Astrocyte (in vitro differentiated cells and primary cell): ENCODE measurements around the gene RANGAP1. TPM values are rescaled to one million over a fixed set of nuclear protein-coding genes. Genes with fewer than 3 reads are reported as not detected.

Experiments used
- DNase-seq: peaks from one replicate; pipeline ENCODE4 v3.0.0-alpha.2; 2010; ENCODE audit warnings: low read depth
- FAIRE-seq: peaks from 2 replicates; lab custom pipeline; 2011; peaks lifted over from hg19 to GRCh38; lab: Jason Lieb, UNC
- H2AFZ ChIP-seq: 2 replicates; pipeline ENCODE4 v1.6.0; 2012; ENCODE audit warnings: low read depth, low read length, inconsistent platforms
- H3K27ac ChIP-seq: 2 replicates; pipeline ENCODE4 v1.5.1; 2011; ENCODE audit warnings: low read depth, low read length, inconsistent platforms
- H3K27me3 ChIP-seq: 2 replicates; pipeline ENCODE4 v1.6.0; 2011; ENCODE audit warnings: low read length, inconsistent platforms; ENCODE audit not compliant: insufficient read depth
- H3K36me3 ChIP-seq: 2 replicates; pipeline ENCODE4 v1.5.1; 2011; ENCODE audit warnings: low read length, inconsistent platforms; ENCODE audit not compliant: insufficient read depth
- H3K4me1 ChIP-seq: 2 replicates; pipeline ENCODE4 v1.5.1; 2011; ENCODE audit warnings: low read length, inconsistent platforms; ENCODE audit not compliant: insufficient read depth
- H3K4me2 ChIP-seq: 2 replicates; pipeline ENCODE4 v1.6.0; 2012; ENCODE audit warnings: low read length, inconsistent platforms
- H3K4me3 ChIP-seq: 2 replicates; pipeline ENCODE4 v1.5.1; 2011; ENCODE audit warnings: low read depth, mild to moderate bottlenecking, low read length, inconsistent platforms; ENCODE audit not compliant: insufficient read depth
- H3K79me2 ChIP-seq: 2 replicates; pipeline ENCODE4 v1.6.0; 2012; ENCODE audit warnings: mild to moderate bottlenecking, low read length, inconsistent platforms; ENCODE audit not compliant: insufficient read depth
- H3K9ac ChIP-seq: 2 replicates; pipeline ENCODE4 v1.6.0; 2012; ENCODE audit warnings: mild to moderate bottlenecking, low read length, inconsistent platforms
- H3K9me3 ChIP-seq: 2 replicates; pipeline ENCODE4 v1.5.1; 2012; ENCODE audit warnings: low read depth, mild to moderate bottlenecking, low read length, inconsistent platforms; ENCODE audit not compliant: insufficient read depth
- H4K20me1 ChIP-seq: 2 replicates; pipeline ENCODE4 v1.6.0; 2012; ENCODE audit warnings: low read length, inconsistent platforms; ENCODE audit not compliant: insufficient read depth
- H3K27ac Mint-ChIP-seq: one replicate; pipeline ENCODE4 v1.8.0; 2021; ENCODE audit warnings: mild to moderate bottlenecking, mixed read lengths; ENCODE audit not compliant: unreplicated experiment
- H3K27me3 Mint-ChIP-seq: one replicate; pipeline ENCODE4 v1.8.0; 2021; ENCODE audit warnings: low read depth, mixed read lengths; ENCODE audit not compliant: unreplicated experiment
- H3K36me3 Mint-ChIP-seq: one replicate; pipeline ENCODE4 v1.8.0; 2021; ENCODE audit warnings: low read depth, mixed read lengths; ENCODE audit not compliant: unreplicated experiment
- H3K4me1 Mint-ChIP-seq: one replicate; pipeline ENCODE4 v1.8.0; 2021; ENCODE audit warnings: low read depth, mixed read lengths; ENCODE audit not compliant: unreplicated experiment
- H3K4me3 Mint-ChIP-seq: one replicate; pipeline ENCODE4 v1.8.0; 2021; ENCODE audit warnings: mild to moderate bottlenecking, moderate library complexity, mixed read lengths; ENCODE audit not compliant: unreplicated experiment
- H3K9me3 Mint-ChIP-seq: one replicate; pipeline ENCODE4 v1.8.0; 2021; ENCODE audit warnings: mild to moderate bottlenecking, mixed read lengths; ENCODE audit not compliant: unreplicated experiment
- EZH2 ChIP-seq: IDR thresholded peaks from 2 replicates; pipeline ENCODE4 v1.6.1; 2012; ENCODE audit warnings: mild to moderate bottlenecking, low read length, inconsistent platforms; ENCODE audit not compliant: insufficient read depth
- total RNA-seq: library from RNA; stranded (reverse); gene quantifications from 2 replicates; pipeline ENCODE4 v1.2.1, GENCODE V29; 2021
- TF ChIP-seq, protein P1 (sequence below): IDR thresholded peaks from 2 replicates; pipeline ENCODE4 v1.5.1; 2011; ENCODE audit warnings: low read depth, mild to moderate bottlenecking, inconsistent platforms, low read length, moderate library complexity; ENCODE audit not compliant: insufficient read depth

Gene RANGAP1
- total RNA-seq, 1 donor from 2014 or later, result 77.8 TPM

DNA sequence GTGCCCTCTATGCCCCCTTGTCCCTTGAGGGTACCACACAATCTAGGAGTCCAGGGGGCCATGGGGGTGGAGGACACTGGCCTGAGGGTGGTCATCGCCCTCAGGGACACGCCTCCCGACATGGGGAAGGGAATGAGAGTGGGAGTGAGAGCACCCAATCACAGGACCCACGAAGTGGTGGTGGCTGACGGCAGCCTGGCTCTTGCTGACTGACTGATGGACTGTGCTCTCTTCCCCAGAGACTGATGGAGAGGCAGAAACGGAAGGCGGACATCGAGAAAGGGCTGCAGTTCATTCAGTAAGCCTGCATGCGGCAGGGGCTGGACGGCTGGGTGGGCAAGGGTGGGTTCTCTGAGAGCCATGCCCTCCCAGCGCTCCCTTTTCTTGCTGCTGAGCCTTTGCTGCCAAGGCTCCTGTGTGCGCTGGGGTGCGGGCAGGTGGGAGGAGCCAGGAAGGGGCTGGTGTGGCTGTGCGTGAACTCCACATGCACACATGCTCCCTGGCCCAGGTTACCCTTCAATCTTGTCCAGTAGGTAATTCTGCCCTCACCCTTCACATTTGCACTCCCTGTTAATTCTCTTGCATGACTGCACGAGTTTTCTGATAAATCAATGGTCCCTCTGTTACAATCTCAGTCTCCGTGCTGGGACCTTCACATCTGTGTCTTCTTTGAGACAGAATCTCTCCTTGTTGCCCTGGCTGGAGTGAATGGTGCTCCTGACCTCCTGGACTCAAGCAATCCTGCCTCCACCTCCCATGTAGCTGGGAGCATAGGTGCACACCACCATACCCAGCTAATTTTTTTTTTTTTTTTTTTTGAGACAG is 34.6 kb upstream of the RANGAP1 start:
- Mint-ChIP-seq H3K36me3 (peaks cover 15% of the 10 kb centered on the region), H3K27me3 (no peaks in the 10 kb centered on the region)

DNA sequence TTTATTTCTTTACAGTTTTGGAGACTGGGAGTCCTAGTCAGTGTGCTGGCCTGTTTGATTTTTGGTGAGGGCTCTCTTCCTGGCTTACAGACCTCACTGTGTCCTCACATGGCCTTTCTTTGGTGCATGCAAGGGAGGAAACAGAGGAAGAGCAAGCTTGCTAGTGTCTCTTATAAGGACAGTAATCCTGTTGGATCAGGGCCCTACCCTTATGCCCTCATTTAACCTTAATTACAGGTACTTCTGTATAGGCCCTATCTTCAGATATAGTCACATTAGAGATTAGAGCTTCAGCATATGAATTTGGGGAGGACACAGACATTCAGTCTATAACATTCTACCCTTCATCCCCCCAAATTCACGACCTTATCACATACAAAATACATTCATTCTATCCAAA is 29.6 kb upstream of the RANGAP1 start:
- no peak for FAIRE-seq
- Mint-ChIP-seq H3K27me3 (no peaks in the 10 kb centered on the region), H3K4me3 (no peak overlapping the region), H3K27ac (no peak overlapping the region), H3K36me3 (peaks cover 6% of the 10 kb centered on the region), H3K4me1 (peaks cover 5% of the 10 kb centered on the region), H3K9me3 (no peaks in the 10 kb centered on the region)
- Histone ChIP-seq H3K9me3 (no peaks in the 10 kb centered on the region), H3K36me3 (no peaks in the 10 kb centered on the region), H2AFZ (no peak overlapping the region), H3K27me3 (no peaks in the 10 kb centered on the region), H3K79me2 (peaks cover 71% of the 10 kb centered on the region), H3K27ac (no peak overlapping the region), H3K4me3 (no peak overlapping the region), H3K9ac (no peak overlapping the region), H4K20me1 (peaks cover 50% of the 10 kb centered on the region), H3K4me1 (peaks cover 7% of the 10 kb centered on the region), H3K4me2 (no peak overlapping the region)
- TF ChIP-seq, protein P1, sequence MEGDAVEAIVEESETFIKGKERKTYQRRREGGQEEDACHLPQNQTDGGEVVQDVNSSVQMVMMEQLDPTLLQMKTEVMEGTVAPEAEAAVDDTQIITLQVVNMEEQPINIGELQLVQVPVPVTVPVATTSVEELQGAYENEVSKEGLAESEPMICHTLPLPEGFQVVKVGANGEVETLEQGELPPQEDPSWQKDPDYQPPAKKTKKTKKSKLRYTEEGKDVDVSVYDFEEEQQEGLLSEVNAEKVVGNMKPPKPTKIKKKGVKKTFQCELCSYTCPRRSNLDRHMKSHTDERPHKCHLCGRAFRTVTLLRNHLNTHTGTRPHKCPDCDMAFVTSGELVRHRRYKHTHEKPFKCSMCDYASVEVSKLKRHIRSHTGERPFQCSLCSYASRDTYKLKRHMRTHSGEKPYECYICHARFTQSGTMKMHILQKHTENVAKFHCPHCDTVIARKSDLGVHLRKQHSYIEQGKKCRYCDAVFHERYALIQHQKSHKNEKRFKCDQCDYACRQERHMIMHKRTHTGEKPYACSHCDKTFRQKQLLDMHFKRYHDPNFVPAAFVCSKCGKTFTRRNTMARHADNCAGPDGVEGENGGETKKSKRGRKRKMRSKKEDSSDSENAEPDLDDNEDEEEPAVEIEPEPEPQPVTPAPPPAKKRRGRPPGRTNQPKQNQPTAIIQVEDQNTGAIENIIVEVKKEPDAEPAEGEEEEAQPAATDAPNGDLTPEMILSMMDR, result no peak
- no peak for TF ChIP-seq EZH2
- no peak for DNase-seq

More for the DNA sequence above, 34.6 kb upstream of the RANGAP1 start:
- no peak for DNase-seq
- H3K27ac ChIP-seq, result no peak overlapping the region
- H4K20me1 ChIP-seq, result peaks cover 51% of the 10 kb centered on the region
- no peaks in the 10 kb centered on the region for H3K4me1 ChIP-seq
- H3K27ac Mint-ChIP-seq, result no peak overlapping the region
- peaks cover 7% of the 10 kb centered on the region for H3K4me1 Mint-ChIP-seq
- TF ChIP-seq, protein P1, result no peak
- no peak for TF ChIP-seq EZH2
- no peak overlapping the region for H3K4me2 ChIP-seq
- no peaks in the 10 kb centered on the region for H3K9me3 Mint-ChIP-seq
- H3K9me3 ChIP-seq, result no peaks in the 10 kb centered on the region
- H3K36me3 ChIP-seq, result no peaks in the 10 kb centered on the region
- peaks cover 28% of the 10 kb centered on the region for H3K79me2 ChIP-seq
- H2AFZ ChIP-seq, result no peak overlapping the region
- H3K9ac ChIP-seq, result no peak overlapping the region
- no peak overlapping the region for H3K4me3 ChIP-seq
- FAIRE-seq, result no peak
- H3K4me3 Mint-ChIP-seq, result no peak overlapping the region
- H3K27me3 ChIP-seq, result no peaks in the 10 kb centered on the region

DNA sequence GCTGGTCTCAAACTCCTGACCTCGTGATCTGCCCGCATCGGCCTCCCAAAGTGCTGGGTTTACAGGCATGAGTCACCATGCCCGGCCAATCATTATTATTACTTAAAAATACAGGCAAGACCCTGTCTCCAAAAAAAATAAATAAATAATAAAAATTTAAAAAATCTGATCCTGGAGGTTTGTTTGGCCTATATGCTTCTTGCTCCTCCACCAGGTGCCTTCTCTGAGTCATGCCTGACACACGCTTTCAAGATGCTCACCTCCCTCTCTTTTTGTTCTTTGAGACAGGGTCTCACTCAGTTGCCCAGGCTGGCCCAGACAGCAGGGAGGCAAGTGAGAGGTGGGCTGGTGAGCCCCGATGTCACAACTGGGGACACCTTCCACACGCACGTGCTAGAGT is 28.8 kb upstream of the RANGAP1 start:
- peaks cover 52% of the 10 kb centered on the region for H4K20me1 ChIP-seq
- H3K27me3 ChIP-seq, result no peaks in the 10 kb centered on the region
- peaks cover 76% of the 10 kb centered on the region for H3K79me2 ChIP-seq
- no peak overlapping the region for H2AFZ ChIP-seq
- DNase-seq (no peak), FAIRE-seq (no peak)
- Mint-ChIP-seq H3K9me3 (no peaks in the 10 kb centered on the region), H3K4me1 (peaks cover 5% of the 10 kb centered on the region), H3K27ac (no peak overlapping the region), H3K27me3 (no peaks in the 10 kb centered on the region), H3K36me3 (peaks cover 6% of the 10 kb centered on the region), H3K4me3 (no peak overlapping the region)
- H3K4me1 ChIP-seq, result peaks cover 7% of the 10 kb centered on the region
- H3K9me3 ChIP-seq, result no peaks in the 10 kb centered on the region
- no peak overlapping the region for H3K27ac ChIP-seq
- no peak overlapping the region for H3K4me2 ChIP-seq
- no peak overlapping the region for H3K4me3 ChIP-seq
- no peak overlapping the region for H3K9ac ChIP-seq
- H3K36me3 ChIP-seq, result no peaks in the 10 kb centered on the region
- TF ChIP-seq, protein P1, result no peak
- no peak for TF ChIP-seq EZH2
